Breast epithelium (tissue), 3 donors: ENCODE results near the gene EFNA5.
"Not testable (repeated sequence)": the region's sequence is repeated elsewhere in the genome, so short reads cannot be mapped to it uniquely, and the experiment has no call there.

Source experiments
- CTCF ChIP-seq, 3 donors: fragments of 450-650 bp; IDR thresholded peaks; one replicate each; pipeline ENCODE4 v1.5.1; 2016 to 2017; ENCODE audit warnings: antibody characterized with exemption in 3 of 3, mild to moderate bottlenecking in 3 of 3, moderate library complexity in 3 of 3
- POLR2A ChIP-seq: fragments of 450-650 bp; IDR thresholded peaks from one replicate; pipeline ENCODE4 v1.6.1; 2016; ENCODE audit warnings: antibody characterized with exemption, mild to moderate bottlenecking, moderate library complexity
- POLR2AphosphoS5 ChIP-seq, 3 donors: sonication (generic); formaldehyde crosslinking; IDR thresholded peaks; one replicate each; pipeline ENCODE4 v1.6.1; 2017; ENCODE audit warnings: antibody characterized with exemption in 3 of 3

GRCh38 chr5:107433646-107434045 lies 237.1 kb downstream of the EFNA5 start:
- TF ChIP-seq CTCF (IDR thresholded peaks at IDR 0.05); POLR2A; POLR2AphosphoS5 (IDR thresholded peaks at IDR 0.05): not testable (repeated sequence)
